HepG2 (cell line): ENCODE measurements around the gene NISCH. TPM values are rescaled to one million over a fixed set of nuclear protein-coding genes. Genes with fewer than 3 reads are reported as not detected.

Experiments used
- ATAC-seq: fragments of 200-7000 bp; cut with Tn5 transposase; 3 replicates; pipeline ENCODE4 v1.9.1; 2020; ENCODE audit warnings: mild to moderate bottlenecking, moderate library complexity
- BruUV-seq: library from RNA; stranded (reverse); fragments of 400-500 nt; replicated peaks from 2 replicates; lab custom pipeline; 2021; lab: Mats Ljungman, UMichigan
- CTCF ChIA-PET: fragments of 300-600 bp; formaldehyde crosslinking; extraction: SDS; loops from one replicate; lab custom pipeline; 2021; ENCODE audit warnings: low total read pairs, inconsistent platforms, low intra/inter-chr PET ratio; lab: Yijun Ruan, JAX
- POLR2A ChIA-PET: fragments of 350-600 bp; sonication (Branson Sonifier 250); formaldehyde crosslinking; loops from one replicate; lab custom pipeline; 2020; ENCODE audit warnings: antibody characterized with exemption, inconsistent platforms; lab: Yijun Ruan, JAX
- DNase-seq: peaks from one replicate; pipeline ENCODE4 v3.0.0-alpha.2; 2015; ENCODE audit warnings: low spot score
- FAIRE-seq: peaks from 3 replicates; lab custom pipeline; 2011; peaks lifted over from hg19 to GRCh38; lab: Jason Lieb, UNC
- H2AFZ ChIP-seq: one replicate; pipeline ENCODE4 v1.6.1; 2011; ENCODE audit warnings: low read length, inconsistent platforms
- H3K27ac ChIP-seq: fragments of 300-600 bp; 3 replicates; pipeline ENCODE4 v1.8.0; 2011; ENCODE audit warnings: mixed run types, mild to moderate bottlenecking, mixed read lengths, low read length, inconsistent platforms; ENCODE audit not compliant: insufficient read depth; ENCODE audit errors: extremely low read length
- H3K27me3 ChIP-seq, 2 experiments: fragments of 200-600 bp in 1 of 2; 2 replicates in 1 of 2; 3 replicates in 1 of 2; pipeline versions ENCODE4 v1.6.0 to v1.8.0; 2011; ENCODE audit warnings: low read length in 2 of 2, mild to moderate bottlenecking in 2 of 2, moderate library complexity in 2 of 2, inconsistent platforms in 1 of 2; ENCODE audit not compliant: insufficient read depth in 2 of 2, control insufficient read depth in 1 of 2
- H3K36me3 ChIP-seq, 2 experiments: fragments of 200-600 bp in 1 of 2; replicated peaks in 1 of 2; 2 replicates in 1 of 2; 3 replicates in 1 of 2; pipeline versions ENCODE4 v1.5.1 to v1.8.0; 2011; ENCODE audit warnings: low read length in 2 of 2, inconsistent platforms in 1 of 2; ENCODE audit not compliant: insufficient read depth in 2 of 2, control insufficient read depth in 1 of 2
- H3K4me1 ChIP-seq: 2 replicates; pipeline ENCODE4 v1.5.1; 2012; ENCODE audit warnings: low read length, inconsistent platforms; ENCODE audit not compliant: insufficient read depth
- H3K4me2 ChIP-seq: 2 replicates; pipeline ENCODE4 v1.6.0; 2011; ENCODE audit warnings: low read depth, low read length, inconsistent platforms
- H3K4me3 ChIP-seq, 3 experiments: fragments of 200-600 bp in 1 of 3; sonication (generic), shearing (Covaris generic) in 1 of 3; replicated peaks in 1 of 3; 2 replicates each; pipeline ENCODE4 v1.5.1; 2011 to 2016; ENCODE audit warnings: low read length in 3 of 3, inconsistent platforms in 2 of 3, low read depth in 2 of 3, mild to moderate bottlenecking in 2 of 3, control low read depth in 1 of 3, mixed read lengths in 1 of 3; ENCODE audit not compliant: insufficient read depth in 1 of 3
- H3K79me2 ChIP-seq: one replicate; pipeline ENCODE4 v1.6.1; 2011; ENCODE audit warnings: low read length, inconsistent platforms; ENCODE audit not compliant: insufficient read depth
- H3K9ac ChIP-seq: 2 replicates; pipeline ENCODE4 v1.6.0; 2011; ENCODE audit warnings: mild to moderate bottlenecking, low read depth, low read length, inconsistent platforms; ENCODE audit not compliant: insufficient read depth
- H3K9me3 ChIP-seq: 2 replicates; pipeline ENCODE4 v1.5.1; 2012; ENCODE audit warnings: mild to moderate bottlenecking, low read length
- H4K20me1 ChIP-seq: 2 replicates; pipeline ENCODE4 v1.6.0; 2011; ENCODE audit warnings: inconsistent platforms, mild to moderate bottlenecking, low read length, moderate library complexity; ENCODE audit not compliant: insufficient read depth
- CENPX ChIP-seq: sonication (generic); formaldehyde crosslinking; IDR thresholded peaks from 2 replicates; pipeline ENCODE4 v1.9.0; 2021; ENCODE audit warnings: mild to moderate bottlenecking, missing genetic modification reagents, moderate library complexity
- EP300 ChIP-seq, 3 experiments: sonication (generic) in 1 of 3; formaldehyde crosslinking in 1 of 3; IDR thresholded peaks; 2 replicates each; pipeline versions ENCODE4 v1.5.1 to v1.6.1; 2011 to 2020; ENCODE audit warnings: low read depth in 2 of 3, low read length in 2 of 3, borderline replicate concordance in 1 of 3, improper control_type of control experiment in 1 of 3, mild to moderate bottlenecking in 1 of 3, missing genetic modification reagents in 1 of 3, moderate library complexity in 1 of 3
- GTF3A ChIP-seq: sonication (generic); formaldehyde crosslinking; conservative IDR thresholded peaks from 2 replicates; pipeline ENCODE4 v1.4.0; 2020; ENCODE audit warnings: mild to moderate bottlenecking, missing genetic modification reagents
- HCFC1 ChIP-seq: fragments of 150-350 bp; IDR thresholded peaks from 2 replicates; pipeline ENCODE4 v1.6.1; 2014; ENCODE audit warnings: low read depth, low read length
- IKZF4 ChIP-seq: sonication (generic); formaldehyde crosslinking; IDR thresholded peaks from 2 replicates; pipeline ENCODE4 v1.5.1; 2020; ENCODE audit warnings: borderline replicate concordance, mild to moderate bottlenecking, low read depth, missing genetic modification reagents; ENCODE audit errors: not compliant biosample characterization
- MTA3 ChIP-seq: sonication (generic); formaldehyde crosslinking; IDR thresholded peaks from 2 replicates; pipeline ENCODE4 v1.4.0; 2020; ENCODE audit warnings: missing genetic modification reagents
- POLR2AphosphoS2 ChIP-seq: IDR thresholded peaks from 2 replicates; pipeline ENCODE4 v1.6.1; 2011; ENCODE audit warnings: low read depth, low read length, improper control_type of control experiment
- RORA ChIP-seq: sonication (generic); formaldehyde crosslinking; IDR thresholded peaks from 2 replicates; pipeline ENCODE4 v1.5.0; 2020; ENCODE audit warnings: mild to moderate bottlenecking, missing genetic modification reagents, moderate library complexity
- SALL2 ChIP-seq: sonication (generic); formaldehyde crosslinking; IDR thresholded peaks from 2 replicates; pipeline ENCODE4 v1.8.1; 2023; ENCODE audit warnings: mild to moderate bottlenecking, missing genetic modification reagents, inconsistent platforms
- STAG1 ChIP-seq: sonication (generic); formaldehyde crosslinking; IDR thresholded peaks from 2 replicates; pipeline ENCODE4 v1.4.0; 2020; ENCODE audit warnings: missing genetic modification reagents
- ZBED4 ChIP-seq: sonication (generic); formaldehyde crosslinking; IDR thresholded peaks from 2 replicates; pipeline ENCODE4 v1.4.0; 2020; ENCODE audit warnings: missing genetic modification reagents, borderline replicate concordance
- ZMYM4 ChIP-seq: sonication (generic); formaldehyde crosslinking; IDR thresholded peaks from 2 replicates; pipeline ENCODE4 v1.8.1; 2023; ENCODE audit warnings: mild to moderate bottlenecking, missing genetic modification reagents
- ZNF251 ChIP-seq: sonication (generic); formaldehyde crosslinking; IDR thresholded peaks from 2 replicates; pipeline ENCODE4 v1.9.0; 2021; ENCODE audit warnings: mild to moderate bottlenecking, missing genetic modification reagents
- ZNF547 ChIP-seq: sonication (generic); formaldehyde crosslinking; IDR thresholded peaks from 2 replicates; pipeline ENCODE4 v1.5.1; 2020; ENCODE audit warnings: mild to moderate bottlenecking, missing genetic modification reagents
- ZNF574 ChIP-seq: sonication (generic); formaldehyde crosslinking; IDR thresholded peaks from 2 replicates; pipeline ENCODE4 v1.4.0; 2020; ENCODE audit warnings: missing genetic modification reagents
- ZNF792 ChIP-seq: IDR thresholded peaks from 2 replicates; pipeline ENCODE4 v1.6.1; 2016
- WGBS: methylation state at CpG from one replicate; pipeline ENCODE4 v1.1.6; 2017; ENCODE audit warnings: low lambda C conversion rate; 5-methylcytosine and 5-hydroxymethylcytosine counted together
- in situ Hi-C: cut with HindIII; loops from 2 replicates; pipeline ENCODE4 v1.10.0; 2017; ENCODE audit warnings: low pct_unique_long_range_greater_than_20kb; ENCODE audit not compliant: extremely low pct_ligation_motif_present
- intact Hi-C: fragments of 100-400 bp; cut with micrococcal nuclease; formaldehyde crosslinking; loops from one replicate; pipeline ENCODE4 v1.10.0; 2022; ENCODE audit not compliant: unreplicated experiment
- polyA plus RNA-seq, 8 experiments: library from polyadenylated mRNA; depleted of rRNA in 3 of 8; stranded (reverse) in 7 of 8; unstranded in 1 of 8; fragments of >200 nt; fragmentation: Illumina TruSeq in 4 of 8; extraction: Trizol in 4 of 8; gene quantifications; 2 replicates each; pipeline versions ENCODE4 v1.2.1 to v1.2.3, GENCODE V29; 2011 to 2016; ENCODE audit warnings: low read depth in 4 of 8, missing spikeins in 1 of 8, mixed read lengths in 1 of 8; ENCODE audit not compliant: insufficient read depth in 1 of 8
- total RNA-seq, 5 experiments: library from RNA; depleted of rRNA; stranded (reverse); fragments of >200 nt; fragmentation: Illumina TruSeq; extraction: Trizol; gene quantifications; 2 replicates each; pipeline ENCODE4 v1.2.3, GENCODE V29; 2016; ENCODE audit warnings: low read depth in 1 of 5

The NISCH gene
- total and polyA plus RNA-seq, 2 of the 13 experiments (the other 11 are each of a cell fraction or from before 2014, with no cell fraction given), result 27.0 to 47.6 TPM

- ATAC-seq (no peak), DNase-seq (no peak), FAIRE-seq (no peak)
- Histone ChIP-seq H3K9ac (no peak overlapping the region), H3K4me1 (peaks cover 12% of the 10 kb centered on the region), H4K20me1 (no peaks in the 10 kb centered on the region), H3K27ac (no peak overlapping the region), H3K79me2 (no peaks in the 10 kb centered on the region), H3K27me3 (peaks cover 15 to 66% of the 10 kb centered on the region in 2 experiments; a peak in 4 of 5 replicates), H3K36me3 (no peaks in the 10 kb centered on the region), H3K4me3 (no peak overlapping the region), H3K4me2 (no peak overlapping the region), H3K9me3 (no peaks in the 10 kb centered on the region), H2AFZ (no peak overlapping the region)
- 33% methylated on average over 1 of the region's 11 CpGs for WGBS
- TF ChIP-seq IKZF4 (no peak), EP300 (IDR thresholded peaks at IDR 0.05; ENCODE audit: low read depth in 2 of 2, low read length in 2 of 2) (no peak), EP300 (CRISPR knock-in tag; IDR thresholded peaks at IDR 0.05; ENCODE audit: borderline replicate concordance) (no peak), ZNF792 (CRISPR knock-in tag) (no peak), STAG1 (CRISPR knock-in tag) (no peak), CENPX (CRISPR knock-in tag) (no peak), ZBED4 (CRISPR knock-in tag) (no peak), SALL2 (CRISPR knock-in tag) (no peak), RORA (no peak), ZNF251 (CRISPR knock-in tag) (no peak), ZNF574 (CRISPR knock-in tag) (no peak), POLR2AphosphoS2 (no peak), GTF3A (no peak), HCFC1 (no peak), ZNF547 (no peak), MTA3 (CRISPR knock-in tag) (no peak), ZMYM4 (CRISPR knock-in tag) (no peak)
- in situ Hi-C loops, result no loop called here
- no TSS peak for BruUV-seq
- POLR2A ChIA-PET, result no interaction called here
- intact Hi-C loops, result no loop called here
- CTCF ChIA-PET, result no interaction called here
Observed at GRCh38 chr3:52502001-52502400, 46.6 kb downstream of the NISCH start.
